ENCODE data around the gene ADAM12.

GRCh38 chr10:126017961-126018560 lies 370.2 kb downstream of the ADAM12 start:
- TF ChIP-seq EP300 (IDR thresholded peaks at IDR 0.05) = no peak
- TF ChIP-seq POLR2AphosphoS5 (IDR thresholded peaks at IDR 0.05) = no peak
